NCI-H1930 (cell line): Measurements from ENCODE around the gene SLC4A8.
A peak's percentile ranks its signal among the peaks of the same experiment; 100 is the strongest.

Experiments
- DNase-seq, 2 experiments: peaks; one replicate each; lab custom pipeline; 2025; lab: John Stamatoyannopoulos, UW

SLC4A8 gene

DNA sequence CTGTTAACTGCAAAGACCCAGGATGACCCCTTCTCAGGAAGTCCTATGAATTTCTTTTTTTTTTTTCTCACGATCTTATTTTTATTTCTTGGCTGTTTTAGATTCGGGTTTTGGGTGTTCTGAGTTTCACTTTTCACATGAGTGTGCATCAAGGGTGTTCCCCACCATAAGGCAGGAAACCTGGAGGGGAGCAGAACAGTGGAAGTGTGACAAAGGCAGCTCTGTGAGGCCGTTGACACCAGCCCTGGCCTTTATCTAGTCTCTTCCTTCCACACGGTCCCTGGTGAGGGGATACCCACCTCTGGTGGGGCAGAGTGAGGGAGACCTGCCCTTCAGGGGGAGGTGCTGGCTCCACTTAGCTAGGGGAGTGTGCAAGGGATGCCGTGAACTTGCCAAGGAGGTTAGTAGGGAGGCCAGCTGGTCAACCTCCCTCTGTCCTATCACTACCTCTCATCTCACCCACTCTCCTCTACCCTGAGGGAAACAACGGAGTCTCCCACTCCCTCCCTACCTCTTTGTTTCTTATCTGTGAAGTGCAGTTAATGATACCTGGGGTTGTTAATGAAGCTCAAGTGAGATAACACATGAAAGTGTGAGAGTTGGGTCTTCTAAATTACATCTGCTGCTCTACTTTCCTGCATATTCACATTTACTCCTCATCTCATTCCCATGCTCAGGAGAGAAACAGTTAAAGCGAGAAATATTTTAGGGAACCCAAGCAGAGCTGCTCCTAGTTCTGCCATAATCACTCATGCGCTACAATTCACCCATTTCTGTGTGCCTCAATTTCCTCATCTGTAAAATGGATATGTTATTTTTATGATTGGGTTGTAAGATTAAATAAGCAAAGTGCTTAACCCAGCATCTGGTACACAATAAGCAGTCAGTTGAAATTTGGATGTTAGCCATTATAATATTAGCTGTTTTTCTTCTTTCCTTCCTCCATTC lies 29.1 kb upstream of the SLC4A8 start:
- DNase-seq: no peak

DNA sequence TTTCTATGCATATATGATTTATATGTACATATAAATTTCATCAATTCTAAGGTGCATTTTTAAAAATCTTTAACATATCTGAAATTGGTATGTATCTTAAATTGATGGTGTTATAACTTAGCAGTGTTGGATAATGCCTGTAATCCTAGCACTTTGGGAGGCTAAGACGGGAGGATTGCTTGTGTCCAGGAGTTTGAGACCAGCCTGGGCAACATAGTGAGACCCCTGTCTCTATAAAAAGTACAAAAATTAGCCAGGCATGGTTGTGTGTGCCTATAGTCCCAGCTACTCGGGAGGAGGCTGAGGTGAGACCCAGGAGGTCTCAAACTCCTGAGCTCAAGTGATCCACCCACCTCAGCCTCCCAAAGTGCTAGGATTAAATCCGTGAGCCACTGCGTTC lies 27.0 kb upstream of the SLC4A8 start:
- DNase-seq: no peak

GRCh38 chr12:51399891-51400290 lies 24.7 kb upstream of the SLC4A8 start:
- DNase-seq: no peak

DNA sequence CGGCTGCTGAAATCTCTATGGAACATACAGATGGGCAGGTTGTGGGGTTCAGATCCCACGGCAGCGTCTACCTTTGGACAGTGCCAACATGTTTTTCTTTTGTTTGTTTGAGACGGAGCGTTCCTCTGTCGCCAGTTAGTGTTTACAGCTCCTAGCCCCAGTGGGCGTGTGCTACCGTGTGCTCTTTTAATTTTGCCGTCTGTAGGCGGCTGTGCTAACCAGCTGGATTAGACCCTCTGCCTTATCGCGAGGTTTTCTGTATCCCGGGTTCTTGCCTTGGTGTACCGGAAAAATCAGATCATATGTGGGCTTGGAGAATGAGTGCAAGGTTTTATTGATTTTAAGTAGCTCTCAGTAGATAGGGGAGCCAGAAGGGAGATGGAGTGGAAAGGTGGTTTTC lies 23.6 kb upstream of the SLC4A8 start:
- no peak for DNase-seq

DNA sequence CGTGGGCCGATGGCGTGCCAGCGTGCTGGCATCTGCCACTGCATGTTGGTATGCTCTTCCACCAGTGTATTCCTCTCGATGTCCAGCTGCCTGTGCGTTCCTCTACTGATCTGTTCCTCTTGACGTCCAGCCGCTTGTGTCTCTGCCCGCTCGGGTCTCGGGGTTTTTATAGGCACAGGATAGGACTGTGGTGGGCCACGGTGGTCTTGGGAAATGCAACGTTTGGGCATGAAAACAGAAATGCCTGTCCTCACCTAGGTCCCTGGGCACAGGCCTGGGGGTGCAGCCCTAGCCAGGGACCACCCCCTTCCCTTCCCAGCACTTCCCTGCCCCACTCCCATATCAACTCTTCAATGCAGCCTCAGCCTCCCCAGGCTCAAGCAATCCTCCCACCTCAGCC lies 23.1 kb upstream of the SLC4A8 start:
- no peak for DNase-seq

DNA sequence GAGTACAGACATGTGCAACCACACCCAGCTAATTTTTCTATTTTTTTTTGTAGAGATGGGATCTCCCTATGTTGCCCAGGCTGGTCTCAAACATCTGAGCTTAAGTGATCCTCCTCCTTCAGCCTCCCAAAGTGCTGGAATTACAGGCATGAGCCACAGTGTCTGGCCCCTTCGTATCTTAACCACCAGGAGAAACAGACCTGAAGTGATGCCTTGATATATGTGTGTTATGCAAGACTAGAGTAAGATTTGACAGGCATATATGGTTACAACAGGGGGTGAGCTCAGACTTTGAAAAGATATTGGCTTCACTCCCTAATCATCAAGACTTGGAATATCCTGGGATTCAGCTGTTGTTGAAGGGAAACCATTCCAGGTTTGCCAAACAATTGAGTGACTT lies 22.7 kb upstream of the SLC4A8 start:
- no peak for DNase-seq

DNA sequence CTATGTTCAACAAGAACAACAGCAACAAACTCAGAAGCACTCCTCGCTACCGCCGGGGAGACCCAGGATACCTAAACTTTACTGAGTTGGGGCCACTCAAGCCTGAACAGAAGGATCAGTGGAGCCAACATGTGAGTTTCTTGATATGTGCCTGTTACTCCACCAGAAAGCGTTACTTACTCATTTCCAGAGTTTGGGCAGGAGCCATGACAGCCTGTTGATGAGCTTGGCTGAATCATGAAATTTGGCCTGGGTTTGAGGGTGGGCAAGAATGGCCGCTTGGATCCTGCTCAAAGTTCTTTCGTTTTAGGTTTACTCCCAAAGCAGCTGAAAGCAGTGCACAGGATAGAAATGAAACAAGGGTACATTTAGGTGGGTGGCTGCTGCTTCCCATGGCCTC lies 21.5 kb upstream of the SLC4A8 start:
- DNase-seq: no peak

- no peak for DNase-seq
These were observed 20.9 kb upstream of the SLC4A8 start for GRCh38 chr12:51403681-51404136.

DNA sequence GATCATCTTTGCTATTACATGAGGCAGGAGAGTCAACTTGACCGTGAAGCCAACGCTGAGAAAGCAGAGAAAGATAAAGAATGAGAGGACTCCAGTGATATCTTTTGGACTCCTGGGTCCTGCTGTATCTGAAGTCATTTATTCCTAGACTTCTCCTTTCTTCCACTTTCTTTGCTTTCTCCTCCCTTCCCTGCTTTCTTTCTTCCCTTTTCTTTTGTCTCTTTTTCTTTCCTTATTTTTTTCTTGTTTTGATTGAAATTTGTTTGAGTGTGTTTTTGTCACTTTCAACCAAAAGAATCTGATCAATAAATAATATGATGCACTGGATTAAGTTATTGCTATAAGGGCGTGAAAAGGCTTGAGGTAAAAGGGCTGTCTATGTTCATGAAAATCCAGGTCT lies 20.0 kb upstream of the SLC4A8 start:
- DNase-seq: no peak

GRCh38 chr12:51405801-51406207 lies 18.8 kb upstream of the SLC4A8 start:
- DNase-seq: no peak

DNA sequence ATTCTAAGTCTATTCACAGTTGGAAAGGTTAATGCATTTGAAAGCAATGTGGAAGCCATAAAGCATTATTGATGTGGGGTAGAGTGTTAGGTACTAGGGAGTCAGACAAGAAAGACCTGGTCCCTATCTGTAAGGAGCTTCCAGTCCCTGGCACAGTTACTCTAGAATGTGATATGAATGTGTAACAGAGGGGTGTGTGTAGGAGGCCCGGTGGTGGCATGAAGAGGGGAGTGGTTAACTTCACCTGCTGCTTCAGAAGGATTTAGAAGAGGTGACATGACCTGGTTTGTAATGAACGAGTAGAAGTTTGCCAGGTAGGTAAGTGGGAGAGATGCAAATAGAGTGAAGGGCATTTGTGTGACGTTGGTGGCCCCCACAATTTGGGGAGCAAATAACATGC lies 18.3 kb upstream of the SLC4A8 start:
- no peak for DNase-seq

GRCh38 chr12:51406859-51407258 lies 17.8 kb upstream of the SLC4A8 start:
- DNase-seq: no peak

- no peak for DNase-seq
These were observed 17.0 kb upstream of the SLC4A8 start for GRCh38 chr12:51407604-51408003.

DNA sequence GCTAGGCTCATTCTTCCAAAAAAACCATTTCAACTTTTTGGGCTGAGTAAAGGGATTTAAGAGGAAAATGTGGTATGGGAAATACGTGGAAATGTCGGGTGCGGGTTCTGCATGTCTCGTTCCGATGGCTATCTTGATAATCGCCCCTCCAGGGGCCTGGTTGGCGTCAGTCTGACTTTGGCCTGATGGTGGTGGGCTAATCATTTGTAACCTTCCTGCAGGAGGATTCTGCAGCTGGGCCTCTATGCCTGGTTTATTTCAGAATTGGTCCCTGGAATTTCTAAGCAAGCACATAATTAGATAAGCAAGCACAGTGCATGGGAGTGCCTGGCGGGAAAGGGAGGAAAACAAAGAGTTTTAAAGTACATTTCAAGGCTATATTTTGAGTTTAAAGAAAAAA lies 14.8 kb upstream of the SLC4A8 start:
- no peak for DNase-seq

- no peak for DNase-seq
These were observed 11.5 kb upstream of the SLC4A8 start for GRCh38 chr12:51413149-51413548.

- DNase-seq: no peak
These were observed 10.8 kb upstream of the SLC4A8 start for GRCh38 chr12:51413791-51414190.

- DNase-seq: no peak
These were observed 8.7 kb upstream of the SLC4A8 start for GRCh38 chr12:51415931-51416330.

GRCh38 chr12:51417826-51418225 lies 6.8 kb upstream of the SLC4A8 start:
- no peak for DNase-seq

DNA sequence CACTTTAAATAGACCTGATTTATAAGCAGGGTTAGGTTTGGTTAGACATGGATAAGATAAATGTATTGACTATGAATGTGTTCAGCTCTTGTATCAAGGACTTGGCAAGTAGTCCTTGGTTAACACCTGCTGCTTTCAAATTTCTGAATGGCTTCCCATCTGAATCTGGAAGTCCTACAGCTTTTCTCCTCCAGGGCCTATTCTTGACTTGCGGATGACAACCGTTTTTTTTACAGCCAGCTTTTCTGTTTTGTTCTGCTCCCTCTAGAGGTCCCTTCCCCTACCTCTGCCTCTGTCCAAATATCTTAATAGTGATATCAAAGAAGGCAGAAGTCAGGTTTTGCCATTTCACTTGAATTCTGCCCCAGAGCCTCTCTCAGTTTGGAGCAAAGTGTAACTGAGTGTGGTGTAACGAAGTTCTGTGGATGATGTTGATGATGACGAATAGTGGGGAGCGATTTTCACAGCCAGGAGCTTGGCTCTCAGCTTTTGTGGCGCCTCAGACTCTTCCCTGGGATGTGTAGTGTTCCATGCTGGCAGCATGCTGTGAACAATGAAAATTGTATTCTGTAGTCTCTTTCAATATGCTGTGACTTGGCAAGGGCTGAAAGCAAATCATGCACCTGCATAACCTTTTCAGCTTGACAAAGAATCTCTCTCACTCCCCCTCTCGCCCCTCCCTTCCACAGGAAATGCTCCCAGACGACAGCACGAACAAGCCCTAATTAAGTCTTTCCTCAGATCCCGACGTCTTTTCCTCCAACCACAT lies 5.0 kb upstream of the SLC4A8 start:
- peak; percentile 35 for DNase-seq

DNA sequence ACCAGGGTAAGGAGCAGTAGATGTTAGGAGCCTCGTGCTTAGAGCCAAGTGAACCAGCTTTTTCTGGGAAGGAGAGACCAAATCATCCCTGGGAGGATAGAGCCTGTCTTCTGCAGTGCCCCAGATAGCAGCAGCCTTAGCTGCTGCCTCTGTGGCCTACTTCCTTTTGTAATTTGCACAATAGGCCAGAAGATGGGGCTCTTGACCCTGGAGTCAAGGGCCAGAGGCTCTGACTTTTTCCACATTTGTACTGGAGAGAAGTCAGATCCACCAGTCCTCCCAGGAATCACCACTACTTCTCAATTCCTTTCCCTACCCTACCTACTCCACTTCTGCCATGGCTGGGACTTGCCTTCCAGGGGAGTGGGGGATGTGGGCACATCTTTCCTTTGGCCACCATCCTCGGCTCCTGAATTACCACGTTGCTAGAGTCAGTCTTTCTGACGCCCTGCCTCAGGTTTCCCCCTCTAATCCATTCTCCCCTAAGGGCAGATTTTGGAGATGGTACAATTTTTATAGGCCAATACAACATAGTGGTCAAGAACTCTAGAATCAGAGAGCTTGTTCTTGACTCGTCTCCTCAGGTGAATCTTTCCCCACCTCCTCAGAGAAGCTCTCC lies 3.3 kb upstream of the SLC4A8 start:
- DNase-seq: peak; percentile 62 to 67

- no peak for DNase-seq
These were observed 453 bp upstream of the SLC4A8 start for GRCh38 chr12:51424094-51424661.

GRCh38 chr12:51428256-51428655 lies 3.6 kb downstream of the SLC4A8 start:
- no peak for DNase-seq
